Spleen (tissue), 7 donors: Measurements from ENCODE around the gene PSME1.

Experiments used
- POLR2A ChIP-seq, 3 donors: fragments of 450-650 bp; IDR thresholded peaks; one replicate each; pipeline ENCODE4 v1.5.1; 2017; ENCODE audit warnings: antibody characterized with exemption in 3 of 3, mild to moderate bottlenecking in 1 of 3
- TF ChIP-seq, protein P1 (sequence below), 11 experiments: fragments of 200-600 bp in 7 of 11; fragments of 450-650 bp in 4 of 11; sonication (generic) in 4 of 11; IDR thresholded peaks in 8 of 11; conservative IDR thresholded peaks in 3 of 11; 1 replicate in 7 of 11; 2 replicates in 4 of 11; pipeline versions ENCODE4 v1.4.0 to v1.8.0; 2016 to 2021; ENCODE audit warnings: antibody characterized with exemption in 11 of 11, inconsistent platforms in 4 of 11, mild to moderate bottlenecking in 1 of 11
- donor health status: DM: no; HTN: no; CAD: no; lungs with moderate emphysema.
- donor health status: DM: no; HTN: no; CAD: no.
- donor health status: DM: no; HTN: no; CAD: no.

DNA sequence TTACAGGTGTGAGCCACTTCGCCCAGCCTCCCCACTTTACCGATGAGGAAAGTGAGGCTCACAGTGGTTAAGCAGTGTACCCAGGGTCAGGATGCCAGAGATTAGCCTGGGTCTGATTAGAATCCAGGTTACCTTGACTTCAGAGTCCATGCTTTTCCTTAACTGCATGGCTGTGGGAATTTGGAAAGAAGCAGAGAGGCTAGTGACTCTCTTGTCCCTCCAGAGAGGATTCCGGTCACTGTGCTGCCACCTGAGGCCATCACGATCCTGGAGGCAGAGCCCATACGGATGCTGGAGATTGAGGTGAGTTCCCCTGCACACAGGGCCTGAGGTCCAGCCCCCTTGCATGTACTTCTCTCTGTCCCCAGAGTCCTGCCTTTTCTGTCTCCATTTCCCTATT, 40.6 kb downstream of the PSME1 start:
- TF ChIP-seq, protein P1, sequence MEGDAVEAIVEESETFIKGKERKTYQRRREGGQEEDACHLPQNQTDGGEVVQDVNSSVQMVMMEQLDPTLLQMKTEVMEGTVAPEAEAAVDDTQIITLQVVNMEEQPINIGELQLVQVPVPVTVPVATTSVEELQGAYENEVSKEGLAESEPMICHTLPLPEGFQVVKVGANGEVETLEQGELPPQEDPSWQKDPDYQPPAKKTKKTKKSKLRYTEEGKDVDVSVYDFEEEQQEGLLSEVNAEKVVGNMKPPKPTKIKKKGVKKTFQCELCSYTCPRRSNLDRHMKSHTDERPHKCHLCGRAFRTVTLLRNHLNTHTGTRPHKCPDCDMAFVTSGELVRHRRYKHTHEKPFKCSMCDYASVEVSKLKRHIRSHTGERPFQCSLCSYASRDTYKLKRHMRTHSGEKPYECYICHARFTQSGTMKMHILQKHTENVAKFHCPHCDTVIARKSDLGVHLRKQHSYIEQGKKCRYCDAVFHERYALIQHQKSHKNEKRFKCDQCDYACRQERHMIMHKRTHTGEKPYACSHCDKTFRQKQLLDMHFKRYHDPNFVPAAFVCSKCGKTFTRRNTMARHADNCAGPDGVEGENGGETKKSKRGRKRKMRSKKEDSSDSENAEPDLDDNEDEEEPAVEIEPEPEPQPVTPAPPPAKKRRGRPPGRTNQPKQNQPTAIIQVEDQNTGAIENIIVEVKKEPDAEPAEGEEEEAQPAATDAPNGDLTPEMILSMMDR (IDR thresholded peaks at IDR 0.05 in 8 of 11, conservative IDR thresholded peaks at IDR 0.05 in 3 of 11) = no peak
- TF ChIP-seq POLR2A (IDR thresholded peaks at IDR 0.05) = no peak
